NT2/D1 (cell line): ENCODE data around the gene LRRC61.

Experiments
- YY1 ChIP-seq: IDR thresholded peaks from 2 replicates; pipeline ENCODE4 v1.6.1; 2011; ENCODE audit not compliant: insufficient read length, insufficient read depth
- ZNF274 ChIP-seq: IDR thresholded peaks from 2 replicates; pipeline ENCODE4 v1.6.1; 2011; ENCODE audit warnings: mild to moderate bottlenecking, low read depth, low read length

DNA sequence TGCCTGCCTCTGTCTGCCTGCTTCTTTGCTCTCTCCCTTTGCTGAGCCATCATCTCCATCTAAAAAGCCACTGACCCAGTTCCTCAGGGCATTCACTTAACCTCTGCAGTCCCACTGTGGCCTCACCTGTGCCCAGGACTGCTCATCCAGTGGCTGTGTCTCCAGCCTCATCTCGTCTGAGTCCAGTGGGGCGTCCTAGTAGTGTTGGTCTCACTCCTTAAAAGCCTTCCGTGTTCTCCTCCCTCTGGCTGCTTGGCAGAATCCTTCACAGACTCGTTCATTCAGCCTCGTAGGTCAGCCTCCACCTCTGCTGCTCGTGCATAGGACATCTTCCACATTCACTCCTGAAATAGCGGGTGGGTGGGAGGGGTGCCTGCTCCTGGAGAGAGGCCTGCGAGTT, 11.0 kb downstream of the LRRC61 start:
- no peak for TF ChIP-seq YY1
- TF ChIP-seq ZNF274: no peak
